ENCODE data around the gene MOSPD3.

DNA sequence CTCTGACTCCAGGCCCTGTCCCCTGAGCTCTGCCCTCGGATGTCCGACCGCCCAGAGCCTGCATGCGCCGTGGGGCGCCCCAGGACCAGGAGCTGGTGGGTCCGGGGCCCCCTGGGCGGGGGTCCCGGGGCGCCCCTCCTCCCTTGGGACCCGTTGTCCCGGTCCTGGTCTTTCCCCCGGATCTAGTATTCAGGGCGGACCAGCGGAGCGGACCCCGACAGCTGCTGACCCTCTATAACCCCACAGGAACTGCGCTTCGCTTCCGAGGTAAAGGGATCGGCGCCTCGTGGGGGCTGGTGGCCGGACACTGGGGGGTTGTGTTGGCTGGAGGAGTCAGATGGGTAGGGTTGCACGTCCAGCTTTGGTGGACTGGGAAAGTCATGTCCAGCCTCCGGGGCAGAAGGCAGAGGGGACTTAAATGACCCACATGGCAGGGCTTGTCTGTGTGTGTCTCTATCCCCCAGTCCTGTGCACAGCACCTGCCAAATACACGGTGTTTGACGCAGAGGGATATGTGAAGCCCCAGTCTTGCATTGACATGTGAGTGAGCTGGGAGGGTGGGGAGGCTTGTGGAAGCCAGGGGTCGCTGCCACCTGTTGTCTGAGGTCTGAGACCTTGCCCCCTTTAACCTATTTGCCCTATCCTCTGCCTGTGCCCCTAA is 520 bp downstream of the MOSPD3 start:
- TF ChIP-seq GATA3 (IDR thresholded peaks at IDR 0.05; ENCODE audit: low read depth, low read length) = no peak
- no peak for TF ChIP-seq GATA2 (IDR thresholded peaks at IDR 0.05; ENCODE audit: low read depth, low read length)

Data from SH-SY5Y (cell line).